HepG2 (cell line): ENCODE measurements around the gene RABL2B. TPM values are rescaled to one million over a fixed set of nuclear protein-coding genes. Genes with fewer than 3 reads are reported as not detected.

Experiments used
- ATAC-seq: fragments of 200-7000 bp; cut with Tn5 transposase; 3 replicates; pipeline ENCODE4 v1.9.1; 2020; ENCODE audit warnings: mild to moderate bottlenecking, moderate library complexity
- BruUV-seq: library from RNA; stranded (reverse); fragments of 400-500 nt; replicated peaks from 2 replicates; lab custom pipeline; 2021; lab: Mats Ljungman, UMichigan
- CTCF ChIA-PET: fragments of 300-600 bp; formaldehyde crosslinking; extraction: SDS; loops from one replicate; lab custom pipeline; 2021; ENCODE audit warnings: low total read pairs, inconsistent platforms, low intra/inter-chr PET ratio; lab: Yijun Ruan, JAX
- POLR2A ChIA-PET: fragments of 350-600 bp; sonication (Branson Sonifier 250); formaldehyde crosslinking; loops from one replicate; lab custom pipeline; 2020; ENCODE audit warnings: antibody characterized with exemption, inconsistent platforms; lab: Yijun Ruan, JAX
- DNase-seq: peaks from one replicate; pipeline ENCODE4 v3.0.0-alpha.2; 2015; ENCODE audit warnings: low spot score
- FAIRE-seq: peaks from 3 replicates; lab custom pipeline; 2011; peaks lifted over from hg19 to GRCh38; lab: Jason Lieb, UNC
- H2AFZ ChIP-seq: one replicate; pipeline ENCODE4 v1.6.1; 2011; ENCODE audit warnings: low read length, inconsistent platforms
- H3K27ac ChIP-seq: fragments of 300-600 bp; 3 replicates; pipeline ENCODE4 v1.8.0; 2011; ENCODE audit warnings: mixed run types, mild to moderate bottlenecking, mixed read lengths, low read length, inconsistent platforms; ENCODE audit not compliant: insufficient read depth; ENCODE audit errors: extremely low read length
- H3K27me3 ChIP-seq, 2 experiments: fragments of 200-600 bp in 1 of 2; 2 replicates in 1 of 2; 3 replicates in 1 of 2; pipeline versions ENCODE4 v1.6.0 to v1.8.0; 2011; ENCODE audit warnings: low read length in 2 of 2, mild to moderate bottlenecking in 2 of 2, moderate library complexity in 2 of 2, inconsistent platforms in 1 of 2; ENCODE audit not compliant: insufficient read depth in 2 of 2, control insufficient read depth in 1 of 2
- H3K36me3 ChIP-seq, 2 experiments: fragments of 200-600 bp in 1 of 2; replicated peaks in 1 of 2; 2 replicates in 1 of 2; 3 replicates in 1 of 2; pipeline versions ENCODE4 v1.5.1 to v1.8.0; 2011; ENCODE audit warnings: low read length in 2 of 2, inconsistent platforms in 1 of 2; ENCODE audit not compliant: insufficient read depth in 2 of 2, control insufficient read depth in 1 of 2
- H3K4me1 ChIP-seq: 2 replicates; pipeline ENCODE4 v1.5.1; 2012; ENCODE audit warnings: low read length, inconsistent platforms; ENCODE audit not compliant: insufficient read depth
- H3K4me2 ChIP-seq: 2 replicates; pipeline ENCODE4 v1.6.0; 2011; ENCODE audit warnings: low read depth, low read length, inconsistent platforms
- H3K4me3 ChIP-seq, 3 experiments: fragments of 200-600 bp in 1 of 3; sonication (generic), shearing (Covaris generic) in 1 of 3; replicated peaks in 1 of 3; 2 replicates each; pipeline ENCODE4 v1.5.1; 2011 to 2016; ENCODE audit warnings: low read length in 3 of 3, inconsistent platforms in 2 of 3, low read depth in 2 of 3, mild to moderate bottlenecking in 2 of 3, control low read depth in 1 of 3, mixed read lengths in 1 of 3; ENCODE audit not compliant: insufficient read depth in 1 of 3
- H3K79me2 ChIP-seq: one replicate; pipeline ENCODE4 v1.6.1; 2011; ENCODE audit warnings: low read length, inconsistent platforms; ENCODE audit not compliant: insufficient read depth
- H3K9ac ChIP-seq: 2 replicates; pipeline ENCODE4 v1.6.0; 2011; ENCODE audit warnings: mild to moderate bottlenecking, low read depth, low read length, inconsistent platforms; ENCODE audit not compliant: insufficient read depth
- H3K9me3 ChIP-seq: 2 replicates; pipeline ENCODE4 v1.5.1; 2012; ENCODE audit warnings: mild to moderate bottlenecking, low read length
- H4K20me1 ChIP-seq: 2 replicates; pipeline ENCODE4 v1.6.0; 2011; ENCODE audit warnings: inconsistent platforms, mild to moderate bottlenecking, low read length, moderate library complexity; ENCODE audit not compliant: insufficient read depth
- AKAP8 ChIP-seq: sonication (generic); formaldehyde crosslinking; IDR thresholded peaks from 2 replicates; pipeline ENCODE4 v1.5.1; 2020; ENCODE audit warnings: mild to moderate bottlenecking, missing genetic modification reagents
- FOXK2 ChIP-seq: fragments of 450-650 bp; IDR thresholded peaks from 2 replicates; pipeline ENCODE4 v1.6.1; 2016
- HCFC1 ChIP-seq: fragments of 150-350 bp; IDR thresholded peaks from 2 replicates; pipeline ENCODE4 v1.6.1; 2014; ENCODE audit warnings: low read depth, low read length
- KLF9 ChIP-seq: IDR thresholded peaks from 2 replicates; pipeline ENCODE4 v1.6.1; 2016; ENCODE audit warnings: low read depth
- MYC ChIP-seq: sonication (generic); formaldehyde crosslinking; IDR thresholded peaks from 2 replicates; pipeline ENCODE4 v1.9.0; 2021; ENCODE audit warnings: missing genetic modification reagents, borderline replicate concordance
- NFIB ChIP-seq: sonication (generic); formaldehyde crosslinking; IDR thresholded peaks from 2 replicates; pipeline ENCODE4 v1.9.0; 2021; ENCODE audit warnings: missing genetic modification reagents, mild to moderate bottlenecking, borderline replicate concordance
- ZC3H13 ChIP-seq: sonication (generic); formaldehyde crosslinking; IDR thresholded peaks from 2 replicates; pipeline ENCODE4 v1.8.1; 2023; ENCODE audit warnings: mild to moderate bottlenecking, missing genetic modification reagents, moderate library complexity
- ZNF256 ChIP-seq: sonication (generic); formaldehyde crosslinking; conservative IDR thresholded peaks from 2 replicates; pipeline ENCODE4 v1.4.0; 2020; ENCODE audit warnings: missing genetic modification reagents
- ZNF616 ChIP-seq: sonication (generic); formaldehyde crosslinking; IDR thresholded peaks from 2 replicates; pipeline ENCODE4 v1.5.0; 2020; ENCODE audit warnings: low read depth, mild to moderate bottlenecking, missing genetic modification reagents
- ZNF720 ChIP-seq: sonication (generic); formaldehyde crosslinking; IDR thresholded peaks from 2 replicates; pipeline ENCODE4 v1.4.0; 2020; ENCODE audit warnings: missing genetic modification reagents
- ZNF724P ChIP-seq: sonication (generic); formaldehyde crosslinking; IDR thresholded peaks from 2 replicates; pipeline ENCODE4 v1.8.0; 2022; ENCODE audit warnings: missing genetic modification reagents, borderline replicate concordance
- WGBS: methylation state at CpG from one replicate; pipeline ENCODE4 v1.1.6; 2017; ENCODE audit warnings: low lambda C conversion rate; 5-methylcytosine and 5-hydroxymethylcytosine counted together
- in situ Hi-C: cut with HindIII; loops from 2 replicates; pipeline ENCODE4 v1.10.0; 2017; ENCODE audit warnings: low pct_unique_long_range_greater_than_20kb; ENCODE audit not compliant: extremely low pct_ligation_motif_present
- intact Hi-C: fragments of 100-400 bp; cut with micrococcal nuclease; formaldehyde crosslinking; loops from one replicate; pipeline ENCODE4 v1.10.0; 2022; ENCODE audit not compliant: unreplicated experiment
- polyA plus RNA-seq, 8 experiments: library from polyadenylated mRNA; depleted of rRNA in 3 of 8; stranded (reverse) in 7 of 8; unstranded in 1 of 8; fragments of >200 nt; fragmentation: Illumina TruSeq in 4 of 8; extraction: Trizol in 4 of 8; gene quantifications; 2 replicates each; pipeline versions ENCODE4 v1.2.1 to v1.2.3, GENCODE V29; 2011 to 2016; ENCODE audit warnings: low read depth in 4 of 8, missing spikeins in 1 of 8, mixed read lengths in 1 of 8; ENCODE audit not compliant: insufficient read depth in 1 of 8
- total RNA-seq, 5 experiments: library from RNA; depleted of rRNA; stranded (reverse); fragments of >200 nt; fragmentation: Illumina TruSeq; extraction: Trizol; gene quantifications; 2 replicates each; pipeline ENCODE4 v1.2.3, GENCODE V29; 2016; ENCODE audit warnings: low read depth in 1 of 5
- TF ChIP-seq, protein P1 (sequence below): sonication (generic); formaldehyde crosslinking; conservative IDR thresholded peaks from 2 replicates; pipeline ENCODE4 v1.8.0; 2022; ENCODE audit warnings: missing genetic modification reagents
- TF ChIP-seq, protein P2 (sequence below): sonication (generic); formaldehyde crosslinking; IDR thresholded peaks from 2 replicates; pipeline ENCODE4 v1.5.0; 2020; ENCODE audit warnings: missing genetic modification reagents
- TF ChIP-seq, protein P3 (sequence below): sonication (generic); formaldehyde crosslinking; IDR thresholded peaks from 2 replicates; pipeline ENCODE4 v1.4.0; 2020; ENCODE audit warnings: missing genetic modification reagents, borderline replicate concordance

Gene RABL2B
- total and polyA plus RNA-seq, 2 of the 13 experiments (the other 11 are each of a cell fraction or from before 2014, with no cell fraction given) = 8.0 to 27.9 TPM

DNA sequence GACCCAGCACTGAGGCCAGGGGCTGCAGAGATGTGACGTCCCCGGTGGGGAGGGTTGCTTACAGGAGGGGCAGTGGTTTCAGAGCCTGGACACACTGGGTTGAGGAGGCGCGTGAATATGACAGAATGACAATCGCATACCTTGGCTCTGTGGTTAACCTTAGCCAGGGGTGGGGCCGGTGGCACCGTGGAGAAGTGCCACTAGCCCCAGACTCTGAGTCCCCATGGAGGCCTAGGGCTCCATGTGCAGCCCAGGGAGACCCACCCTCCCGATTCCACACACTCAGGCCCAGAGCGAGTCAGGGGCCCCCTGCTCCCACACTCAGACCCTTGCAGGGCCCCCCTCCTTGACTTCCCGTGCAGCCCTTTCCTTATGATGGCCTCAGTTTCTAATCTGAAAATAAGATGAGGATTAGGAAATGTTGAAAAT is 49.1 kb downstream of the RABL2B start (continued):
- TF ChIP-seq, protein P1, sequence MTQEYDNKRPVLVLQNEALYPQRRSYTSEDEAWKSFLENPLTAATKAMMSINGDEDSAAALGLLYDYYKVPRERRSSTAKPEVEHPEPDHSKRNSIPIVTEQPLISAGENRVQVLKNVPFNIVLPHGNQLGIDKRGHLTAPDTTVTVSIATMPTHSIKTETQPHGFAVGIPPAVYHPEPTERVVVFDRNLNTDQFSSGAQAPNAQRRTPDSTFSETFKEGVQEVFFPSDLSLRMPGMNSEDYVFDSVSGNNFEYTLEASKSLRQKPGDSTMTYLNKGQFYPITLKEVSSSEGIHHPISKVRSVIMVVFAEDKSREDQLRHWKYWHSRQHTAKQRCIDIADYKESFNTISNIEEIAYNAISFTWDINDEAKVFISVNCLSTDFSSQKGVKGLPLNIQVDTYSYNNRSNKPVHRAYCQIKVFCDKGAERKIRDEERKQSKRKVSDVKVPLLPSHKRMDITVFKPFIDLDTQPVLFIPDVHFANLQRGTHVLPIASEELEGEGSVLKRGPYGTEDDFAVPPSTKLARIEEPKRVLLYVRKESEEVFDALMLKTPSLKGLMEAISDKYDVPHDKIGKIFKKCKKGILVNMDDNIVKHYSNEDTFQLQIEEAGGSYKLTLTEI (CRISPR knock-in tag) = no peak
- TF ChIP-seq ZNF720 (CRISPR knock-in tag) (no peak), HCFC1 (no peak), KLF9 (no peak), ZNF256 (CRISPR knock-in tag) (no peak), ZNF616 (CRISPR knock-in tag) (no peak), FOXK2 (no peak), NFIB (CRISPR knock-in tag) (no peak), AKAP8 (no peak)
- TF ChIP-seq, protein P2, sequence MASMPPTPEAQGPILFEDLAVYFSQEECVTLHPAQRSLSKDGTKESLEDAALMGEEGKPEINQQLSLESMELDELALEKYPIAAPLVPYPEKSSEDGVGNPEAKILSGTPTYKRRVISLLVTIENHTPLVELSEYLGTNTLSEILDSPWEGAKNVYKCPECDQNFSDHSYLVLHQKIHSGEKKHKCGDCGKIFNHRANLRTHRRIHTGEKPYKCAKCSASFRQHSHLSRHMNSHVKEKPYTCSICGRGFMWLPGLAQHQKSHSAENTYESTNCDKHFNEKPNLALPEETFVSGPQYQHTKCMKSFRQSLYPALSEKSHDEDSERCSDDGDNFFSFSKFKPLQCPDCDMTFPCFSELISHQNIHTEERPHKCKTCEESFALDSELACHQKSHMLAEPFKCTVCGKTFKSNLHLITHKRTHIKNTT = no peak

DNA sequence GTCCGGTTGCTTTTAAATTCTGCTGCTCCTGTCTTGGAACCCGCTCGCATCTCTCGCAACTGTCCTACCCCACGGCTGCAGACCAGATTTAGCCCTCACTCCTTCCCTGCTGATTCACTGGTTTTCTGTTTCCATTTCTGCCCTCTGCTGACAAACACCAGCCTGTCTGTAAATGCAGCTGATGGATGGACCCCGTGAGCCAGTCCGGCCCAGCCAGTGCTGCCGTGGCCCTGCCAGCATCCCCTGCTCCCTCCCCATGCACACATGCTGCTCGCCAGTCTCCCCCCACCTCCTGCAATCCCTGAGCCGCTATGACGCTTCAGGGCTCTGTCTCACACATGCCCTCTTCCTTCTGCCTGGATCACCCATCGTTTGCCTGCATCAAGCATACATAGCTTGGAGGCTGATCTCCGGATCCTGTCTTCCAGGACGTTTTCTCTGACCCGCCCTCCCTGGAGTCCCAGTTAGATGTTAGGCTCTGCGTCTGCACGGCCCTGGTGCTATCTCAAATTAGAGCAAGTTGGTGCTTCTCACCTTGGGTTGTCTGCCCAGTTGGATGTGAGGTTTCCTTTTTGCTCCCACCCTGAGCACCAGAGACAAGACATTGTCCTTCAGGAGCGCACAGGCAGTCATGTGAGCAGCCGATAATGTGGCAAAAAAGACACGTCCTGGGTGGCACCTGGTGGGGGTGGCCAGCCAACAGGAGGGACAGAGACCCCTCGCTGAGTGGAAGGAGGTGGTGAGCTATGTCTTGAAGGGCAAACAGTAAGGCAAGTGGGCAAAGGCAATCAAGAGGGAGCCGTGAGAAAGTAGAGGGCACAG is 49.7 kb downstream of the RABL2B start:
- no peak overlapping the region for H3K27ac ChIP-seq
- H3K9me3 ChIP-seq = no peaks in the 10 kb centered on the region
- intact Hi-C loops = no loop called here
- DNase-seq (no peak), ATAC-seq (no peak), FAIRE-seq (no peak)
- peaks cover 0 to 4% of the 10 kb centered on the region in 2 experiments; a peak in 2 of 5 replicates for H3K27me3 ChIP-seq
- no peaks in the 10 kb centered on the region for H3K4me1 ChIP-seq
- ChIA-PET CTCF (no interaction called here), POLR2A (no interaction called here)
- no peaks in the 10 kb centered on the region for H3K79me2 ChIP-seq
- no peak overlapping the region for H3K4me2 ChIP-seq
- no peak overlapping the region for H3K9ac ChIP-seq
- H3K36me3 ChIP-seq = no peaks in the 10 kb centered on the region
- TF ChIP-seq ZNF724P (CRISPR knock-in tag) = no peak
- TF ChIP-seq, protein P3, sequence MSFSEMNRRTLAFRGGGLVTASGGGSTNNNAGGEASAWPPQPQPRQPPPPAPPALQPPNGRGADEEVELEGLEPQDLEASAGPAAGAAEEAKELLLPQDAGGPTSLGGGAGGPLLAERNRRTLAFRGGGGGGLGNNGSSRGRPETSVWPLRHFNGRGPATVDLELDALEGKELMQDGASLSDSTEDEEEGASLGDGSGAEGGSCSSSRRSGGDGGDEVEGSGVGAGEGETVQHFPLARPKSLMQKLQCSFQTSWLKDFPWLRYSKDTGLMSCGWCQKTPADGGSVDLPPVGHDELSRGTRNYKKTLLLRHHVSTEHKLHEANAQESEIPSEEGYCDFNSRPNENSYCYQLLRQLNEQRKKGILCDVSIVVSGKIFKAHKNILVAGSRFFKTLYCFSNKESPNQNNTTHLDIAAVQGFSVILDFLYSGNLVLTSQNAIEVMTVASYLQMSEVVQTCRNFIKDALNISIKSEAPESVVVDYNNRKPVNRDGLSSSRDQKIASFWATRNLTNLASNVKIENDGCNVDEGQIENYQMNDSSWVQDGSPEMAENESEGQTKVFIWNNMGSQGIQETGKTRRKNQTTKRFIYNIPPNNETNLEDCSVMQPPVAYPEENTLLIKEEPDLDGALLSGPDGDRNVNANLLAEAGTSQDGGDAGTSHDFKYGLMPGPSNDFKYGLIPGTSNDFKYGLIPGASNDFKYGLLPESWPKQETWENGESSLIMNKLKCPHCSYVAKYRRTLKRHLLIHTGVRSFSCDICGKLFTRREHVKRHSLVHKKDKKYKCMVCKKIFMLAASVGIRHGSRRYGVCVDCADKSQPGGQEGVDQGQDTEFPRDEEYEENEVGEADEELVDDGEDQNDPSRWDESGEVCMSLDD (CRISPR knock-in tag) = no peak
- peak; percentile 80; the same call in 1 of the 2 replicates for TF ChIP-seq AKAP8
- TF ChIP-seq ZC3H13 = 0 out of 2 replicates have a peak, but pooled peaks have one; percentile 45
- TF ChIP-seq MYC (CRISPR knock-in tag) = no peak
- H3K4me3 ChIP-seq = no peak overlapping the region
- H4K20me1 ChIP-seq = no peaks in the 10 kb centered on the region
- no peak overlapping the region for H2AFZ ChIP-seq
- no TSS peak for BruUV-seq
- WGBS = 73% methylated on average over 22 of the region's 22 CpGs
- in situ Hi-C loops = no loop called here
